Glutamatergic neuron (in vitro differentiated cells): ENCODE measurements around the gene TRIM62. TPM values are rescaled to one million over a fixed set of nuclear protein-coding genes. Genes with fewer than 3 reads are reported as not detected.

ENCODE experiments used
- DNase-seq: peaks from one replicate; pipeline ENCODE4 v3.0.0; 2022
- H3K27ac Mint-ChIP-seq: one replicate; pipeline ENCODE4 v1.8.0; 2020; ENCODE audit warnings: mild to moderate bottlenecking, mixed read lengths, inconsistent platforms; ENCODE audit not compliant: unreplicated experiment
- H3K27me3 Mint-ChIP-seq: one replicate; pipeline ENCODE4 v1.8.0; 2020; ENCODE audit warnings: mild to moderate bottlenecking, moderate library complexity, mixed read lengths, inconsistent platforms; ENCODE audit not compliant: unreplicated experiment
- H3K36me3 Mint-ChIP-seq: one replicate; pipeline ENCODE4 v1.8.0; 2020; ENCODE audit warnings: mild to moderate bottlenecking, mixed read lengths, inconsistent platforms; ENCODE audit not compliant: unreplicated experiment
- H3K4me1 Mint-ChIP-seq: one replicate; pipeline ENCODE4 v1.8.0; 2020; ENCODE audit warnings: mild to moderate bottlenecking, low read depth, mixed read lengths, inconsistent platforms; ENCODE audit not compliant: unreplicated experiment
- H3K4me3 Mint-ChIP-seq: one replicate; pipeline ENCODE4 v1.8.0; 2020; ENCODE audit warnings: mild to moderate bottlenecking, mixed read lengths, inconsistent platforms; ENCODE audit not compliant: unreplicated experiment
- H3K9me3 Mint-ChIP-seq: one replicate; pipeline ENCODE4 v1.8.0; 2020; ENCODE audit warnings: mild to moderate bottlenecking, moderate library complexity, mixed read lengths, inconsistent platforms; ENCODE audit not compliant: unreplicated experiment
- total RNA-seq: library from RNA; stranded (reverse); fragmentation: NEBNext Ultra II Directional; extraction: Animal tissue kit (Norgen Biotek cat#: 25700); gene quantifications from one replicate; pipeline ENCODE4 v1.2.1, GENCODE V29; 2021; ENCODE audit not compliant: unreplicated experiment
- TF ChIP-seq, protein P1 (sequence below): fragments of 200-600 bp; sonication (generic); IDR thresholded peaks from one replicate; pipeline ENCODE4 v1.5.0; 2021; ENCODE audit not compliant: partially characterized antibody, unreplicated experiment

TRIM62 gene
- total RNA-seq, 1 donor from 2014 or later, result 95.7 TPM

DNA sequence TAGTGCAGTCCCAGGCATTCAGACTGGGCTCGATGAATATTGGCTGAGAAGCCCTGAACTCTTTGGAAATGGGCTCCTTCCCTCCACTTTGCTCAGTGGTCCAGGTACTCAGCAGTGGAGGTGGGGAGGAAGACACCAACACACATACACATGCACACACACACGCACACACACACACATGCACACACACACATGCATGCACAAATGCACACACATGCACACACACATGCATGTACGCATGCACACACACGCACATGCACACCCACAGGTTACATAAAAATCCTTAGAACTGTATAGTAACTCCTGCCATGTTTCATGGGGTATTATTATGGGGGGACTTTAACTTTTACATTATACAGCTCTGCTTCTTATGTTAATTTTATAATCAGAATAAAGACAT is 5.0 kb downstream of the TRIM62 start:
- peaks cover 30% of the 10 kb centered on the region for H3K9me3 Mint-ChIP-seq
- H3K4me1 Mint-ChIP-seq, result peaks cover 49% of the 10 kb centered on the region
- peak overlapping the region; percentile 99 for H3K27ac Mint-ChIP-seq
- H3K27me3 Mint-ChIP-seq, result peaks cover 15% of the 10 kb centered on the region
- no peak for DNase-seq
- peak overlapping the region; percentile 78 for H3K4me3 Mint-ChIP-seq
- TF ChIP-seq, protein P1, sequence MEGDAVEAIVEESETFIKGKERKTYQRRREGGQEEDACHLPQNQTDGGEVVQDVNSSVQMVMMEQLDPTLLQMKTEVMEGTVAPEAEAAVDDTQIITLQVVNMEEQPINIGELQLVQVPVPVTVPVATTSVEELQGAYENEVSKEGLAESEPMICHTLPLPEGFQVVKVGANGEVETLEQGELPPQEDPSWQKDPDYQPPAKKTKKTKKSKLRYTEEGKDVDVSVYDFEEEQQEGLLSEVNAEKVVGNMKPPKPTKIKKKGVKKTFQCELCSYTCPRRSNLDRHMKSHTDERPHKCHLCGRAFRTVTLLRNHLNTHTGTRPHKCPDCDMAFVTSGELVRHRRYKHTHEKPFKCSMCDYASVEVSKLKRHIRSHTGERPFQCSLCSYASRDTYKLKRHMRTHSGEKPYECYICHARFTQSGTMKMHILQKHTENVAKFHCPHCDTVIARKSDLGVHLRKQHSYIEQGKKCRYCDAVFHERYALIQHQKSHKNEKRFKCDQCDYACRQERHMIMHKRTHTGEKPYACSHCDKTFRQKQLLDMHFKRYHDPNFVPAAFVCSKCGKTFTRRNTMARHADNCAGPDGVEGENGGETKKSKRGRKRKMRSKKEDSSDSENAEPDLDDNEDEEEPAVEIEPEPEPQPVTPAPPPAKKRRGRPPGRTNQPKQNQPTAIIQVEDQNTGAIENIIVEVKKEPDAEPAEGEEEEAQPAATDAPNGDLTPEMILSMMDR, result no peak
- H3K36me3 Mint-ChIP-seq, result no peaks in the 10 kb centered on the region

DNA sequence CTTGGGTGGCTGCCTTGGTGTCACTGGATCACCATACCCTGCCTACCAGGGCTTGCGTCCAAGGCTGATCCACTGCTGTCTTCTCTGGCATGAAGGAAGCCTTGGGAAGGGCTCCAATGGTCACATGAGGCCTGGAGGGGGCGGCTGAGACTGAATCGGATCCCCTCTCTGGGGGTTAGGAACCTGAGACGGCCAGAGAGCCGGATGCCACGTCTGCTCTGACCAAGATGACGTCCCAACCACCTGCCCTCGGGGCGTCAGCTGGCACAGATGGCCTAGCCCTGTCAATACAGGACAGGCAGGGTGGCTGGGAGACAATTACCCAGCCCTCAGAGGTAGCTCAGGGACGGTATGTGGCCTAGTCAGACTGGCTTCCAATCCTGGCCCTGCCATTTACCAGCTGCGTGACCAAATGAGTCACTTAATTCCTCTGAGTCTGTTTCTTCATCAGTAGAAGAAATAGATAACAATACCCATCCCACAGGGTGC is 5.4 kb downstream of the TRIM62 start:
- Mint-ChIP-seq H3K36me3 (no peaks in the 10 kb centered on the region), H3K4me1 (peaks cover 50% of the 10 kb centered on the region), H3K4me3 (peak overlapping the region; percentile 78), H3K27ac (peak overlapping the region; percentile 99), H3K27me3 (peaks cover 14% of the 10 kb centered on the region), H3K9me3 (peaks cover 30% of the 10 kb centered on the region)
- peak; percentile 97 for DNase-seq
- TF ChIP-seq, protein P1, result no peak

DNA sequence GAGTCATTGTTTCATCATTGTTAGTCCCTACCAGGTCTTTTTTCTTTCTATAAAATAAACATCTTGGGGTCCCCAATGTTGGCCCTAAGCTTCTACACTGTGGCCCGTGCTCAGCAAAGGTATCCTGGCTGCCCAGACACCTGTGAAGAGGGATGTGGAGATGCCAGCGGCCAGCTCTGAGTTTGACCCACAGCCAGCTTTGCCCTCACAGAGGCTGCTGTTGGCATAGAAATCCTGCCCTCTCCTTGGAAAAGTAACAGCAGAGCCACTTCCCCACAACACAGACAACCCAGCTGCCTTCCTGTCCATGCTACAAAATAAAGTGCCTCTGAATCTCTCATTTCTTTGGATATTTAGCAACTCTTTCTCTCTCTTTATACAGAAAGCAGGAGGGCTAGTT is 6.0 kb downstream of the TRIM62 start:
- H3K36me3 Mint-ChIP-seq, result no peaks in the 10 kb centered on the region
- peaks cover 29% of the 10 kb centered on the region for H3K9me3 Mint-ChIP-seq
- no peak for DNase-seq
- TF ChIP-seq, protein P1, result no peak
- peak overlapping the region; percentile 78 for H3K4me3 Mint-ChIP-seq
- H3K27me3 Mint-ChIP-seq, result peaks cover 13% of the 10 kb centered on the region
- peak overlapping the region; percentile 99 for H3K27ac Mint-ChIP-seq
- peaks cover 55% of the 10 kb centered on the region for H3K4me1 Mint-ChIP-seq

DNA sequence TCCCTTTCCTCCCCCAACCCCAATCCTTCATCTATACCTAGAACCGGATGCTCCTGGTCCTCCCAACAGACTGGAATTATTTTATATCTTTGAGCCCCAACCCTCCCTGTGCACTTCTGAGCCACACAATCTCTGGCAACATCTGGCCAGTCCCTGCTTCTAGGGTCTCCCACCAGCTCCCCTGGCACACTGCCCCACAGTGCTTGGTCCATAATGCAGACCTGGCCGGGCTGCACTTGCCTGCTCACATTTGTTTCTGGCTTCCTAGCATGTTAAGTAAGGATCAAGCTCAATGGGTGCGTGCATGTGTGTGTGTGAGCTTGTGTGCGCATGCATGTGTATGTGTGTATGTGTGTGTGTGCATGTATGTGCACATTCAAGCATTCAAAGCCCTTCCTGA is 8.8 kb downstream of the TRIM62 start:
- H3K36me3 Mint-ChIP-seq, result peaks cover under 1% of the 10 kb centered on the region
- H3K27ac Mint-ChIP-seq, result peak overlapping the region; percentile 34

More for the DNA sequence above, 8.8 kb downstream of the TRIM62 start:
- no peak for DNase-seq
- peaks cover 20% of the 10 kb centered on the region for H3K9me3 Mint-ChIP-seq
- no peak overlapping the region for H3K4me3 Mint-ChIP-seq
- peaks cover 11% of the 10 kb centered on the region for H3K27me3 Mint-ChIP-seq
- TF ChIP-seq, protein P1, result no peak
- H3K4me1 Mint-ChIP-seq, result peaks cover 58% of the 10 kb centered on the region
